Posterior vena cava (tissue), 2 donors: Measurements from ENCODE around the gene CDCA4. TPM values are rescaled to one million over a fixed set of nuclear protein-coding genes. Genes with fewer than 3 reads are reported as not detected.

Source experiments
- DNase-seq: peaks from one replicate; pipeline ENCODE4 v3.0.0-alpha.2; 2020; ENCODE audit warnings: low spot score
- intact Hi-C, 2 donors: fragments of 100-400 bp; cut with DNase I; formaldehyde crosslinking; loops; one replicate each; pipeline versions ENCODE4 v1.14.1 to v1.14.2; 2022 to 2023
- total RNA-seq, 2 donors: library from RNA; stranded (reverse); fragmentation: NEBNext Ultra II Directional; extraction: Animal tissue kit (Norgen Biotek cat#: 25700); gene quantifications; one replicate each; pipeline ENCODE4 v1.2.1, GENCODE V29; 2021
- donor health status: DM: yes; HTN: yes; CAD: no.
- donor health status: DM: yes; HTN: yes; CAD: no.

CDCA4 gene
- total RNA-seq, 2 donors from 2014 or later: 4.3 to 4.8 TPM

DNA sequence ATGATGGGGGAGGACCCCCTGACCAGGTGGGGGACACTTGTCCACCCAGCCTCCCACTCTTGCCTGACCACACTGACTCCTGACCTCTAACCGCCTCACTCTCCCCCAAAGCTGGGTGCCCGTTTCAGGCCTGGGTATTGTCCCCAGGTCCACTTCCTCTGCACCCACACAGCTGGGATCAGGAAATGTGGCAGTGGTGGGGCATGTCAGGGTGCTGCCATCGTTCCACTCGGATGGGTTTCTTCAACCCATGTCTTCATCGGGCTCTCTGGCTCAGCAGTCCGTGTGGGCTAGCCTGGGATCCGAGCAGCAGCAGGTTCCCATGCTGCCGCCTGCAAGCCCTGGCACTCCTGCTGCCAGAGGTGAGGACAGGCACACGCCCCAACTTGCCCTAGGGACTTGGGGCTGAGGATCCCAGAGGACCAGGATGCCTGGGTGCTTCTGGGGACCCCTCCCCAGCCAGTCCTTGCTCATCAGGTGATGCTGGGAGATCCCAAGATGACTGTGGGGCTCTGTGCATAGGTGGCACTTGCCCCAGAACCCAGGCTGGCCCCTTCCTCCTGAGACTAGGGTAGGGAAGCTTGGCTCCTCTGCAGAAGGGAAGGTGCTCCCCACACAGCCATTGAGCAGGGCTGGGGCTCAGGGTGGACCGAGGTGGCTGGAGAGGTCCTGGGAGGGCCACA lies 38.2 kb downstream of the CDCA4 start:
- DNase-seq: peak; percentile 69
- intact Hi-C loops: no loop called here

DNA sequence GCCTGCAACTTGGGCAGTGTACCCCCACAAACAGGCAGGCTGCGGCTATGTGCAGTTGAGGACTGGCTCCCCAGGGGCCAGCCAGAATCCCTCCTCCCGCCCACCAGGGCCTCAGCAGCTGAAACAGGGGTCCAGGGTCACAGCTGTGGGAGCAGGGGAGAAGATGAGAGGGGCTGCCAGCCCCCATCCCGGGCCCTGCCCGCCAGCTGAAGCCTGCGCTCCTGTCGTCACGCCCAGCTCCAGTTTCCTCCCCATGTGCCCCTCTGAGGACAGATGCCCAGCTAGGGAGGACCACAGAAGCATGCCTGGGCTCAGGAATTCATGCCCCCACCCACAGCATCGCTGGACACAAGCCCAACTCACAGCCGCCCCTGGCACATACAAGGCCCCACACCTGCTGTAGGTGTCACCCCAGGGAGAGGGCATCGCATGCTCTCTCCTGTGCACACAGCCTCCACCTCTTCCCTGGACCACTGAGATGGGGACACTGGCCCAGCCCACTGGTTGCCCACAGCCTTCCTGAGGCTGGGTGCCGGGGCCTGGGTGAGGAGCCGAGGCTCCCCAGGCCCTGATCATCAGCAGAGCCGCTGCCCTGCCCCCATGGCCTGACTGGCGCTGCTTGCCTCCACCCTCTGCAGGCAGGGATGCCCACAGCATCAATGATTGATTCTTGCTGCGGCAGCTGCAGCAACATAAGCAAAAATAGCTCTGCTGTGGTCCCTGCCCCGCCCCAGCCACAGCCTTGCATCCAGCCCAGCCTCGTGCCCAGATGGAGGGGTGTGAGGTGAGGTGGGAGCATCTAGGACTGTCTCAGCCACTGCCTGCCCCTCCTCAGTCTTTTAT lies 39.0 kb downstream of the CDCA4 start:
- DNase-seq: peak; percentile 66
- intact Hi-C loops: no loop called here

DNA sequence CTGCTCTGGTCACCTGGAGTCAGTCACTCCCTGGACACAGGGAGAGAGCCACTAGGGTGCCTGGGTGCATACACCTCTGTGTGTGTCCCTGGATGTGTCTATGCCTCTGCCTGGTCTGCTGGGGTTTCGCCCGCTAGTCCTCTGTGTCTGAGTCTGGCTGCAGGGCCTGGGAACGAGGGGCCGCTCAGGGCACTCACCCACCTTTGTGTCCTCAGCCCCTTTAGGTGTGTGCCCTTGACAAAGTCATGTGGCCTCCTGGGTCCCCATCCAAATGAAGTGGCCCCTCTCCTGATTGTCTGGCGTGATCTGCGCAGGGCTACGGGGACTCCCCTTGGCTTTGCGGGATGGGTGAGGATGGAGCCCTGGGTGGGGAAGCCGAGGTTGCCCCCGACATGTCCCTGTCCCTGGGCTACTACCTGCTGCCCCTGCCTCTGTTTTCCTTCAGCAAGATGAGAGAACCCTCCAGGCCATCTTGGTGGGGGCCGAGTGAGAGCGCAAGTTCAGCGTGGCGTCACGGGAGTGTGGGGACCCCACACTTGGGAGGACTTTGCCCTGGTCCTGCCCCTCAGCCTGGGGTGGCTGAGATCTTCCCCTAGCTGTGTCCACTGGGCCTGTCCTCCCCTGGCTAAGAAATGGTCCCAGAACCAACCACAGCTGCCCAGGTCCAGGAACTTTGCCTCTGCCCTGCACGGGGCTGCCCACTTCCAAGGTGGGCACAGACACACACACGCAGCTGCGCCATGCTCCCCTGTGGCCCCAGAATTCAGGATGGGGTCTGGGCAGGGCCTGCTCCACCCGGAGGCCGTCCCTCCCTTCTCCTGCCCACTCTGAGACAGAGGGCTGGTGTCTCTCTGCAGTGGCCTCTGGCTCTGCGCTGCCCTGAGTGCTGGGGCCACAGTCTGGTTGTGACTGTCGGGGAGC lies 40.0 kb downstream of the CDCA4 start:
- peak; percentile 75 for DNase-seq
- intact Hi-C loops: no loop called here

DNA sequence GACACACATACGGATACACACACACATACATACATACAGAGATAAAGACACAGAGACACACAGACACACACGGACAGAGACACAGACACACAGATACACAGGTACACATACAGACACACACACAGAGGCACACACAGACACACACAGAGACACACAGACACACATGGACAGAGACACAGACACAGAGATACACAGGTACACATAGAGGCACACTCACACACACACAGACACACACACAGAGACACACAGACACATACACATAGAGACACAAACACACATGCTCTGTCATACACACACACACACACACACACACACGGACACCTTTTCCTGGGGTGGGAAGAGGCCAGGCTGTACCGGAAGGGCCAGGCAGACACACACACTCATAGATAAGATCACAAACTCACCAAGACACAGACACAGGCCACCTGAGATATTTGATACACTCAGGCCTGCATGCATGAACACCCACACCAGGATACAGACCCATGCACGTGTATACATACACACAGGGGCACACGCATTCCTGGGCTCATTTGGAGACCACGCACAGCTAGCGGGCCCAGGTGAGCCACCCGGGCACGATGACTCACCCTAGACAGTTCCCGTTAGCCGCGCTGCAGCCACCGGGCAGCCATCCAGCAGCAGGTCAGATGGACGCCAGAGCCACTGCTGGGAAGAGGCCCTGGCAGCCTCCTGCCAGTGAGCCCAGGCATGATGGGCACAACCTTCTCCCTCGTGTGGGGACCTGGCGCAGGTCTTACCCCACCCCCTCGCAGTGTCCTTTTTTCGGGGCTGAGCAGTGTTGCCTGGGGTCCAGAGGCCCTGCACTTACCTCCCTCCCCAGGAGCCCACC lies 40.9 kb downstream of the CDCA4 start:
- peak; percentile 79 for DNase-seq
- intact Hi-C loops: loop anchor here in 1 of 2 donors (5.0 kb wide), 1 partner anchor 42 kb away; the partner anchor contains the start of gene CDCA4

DNA sequence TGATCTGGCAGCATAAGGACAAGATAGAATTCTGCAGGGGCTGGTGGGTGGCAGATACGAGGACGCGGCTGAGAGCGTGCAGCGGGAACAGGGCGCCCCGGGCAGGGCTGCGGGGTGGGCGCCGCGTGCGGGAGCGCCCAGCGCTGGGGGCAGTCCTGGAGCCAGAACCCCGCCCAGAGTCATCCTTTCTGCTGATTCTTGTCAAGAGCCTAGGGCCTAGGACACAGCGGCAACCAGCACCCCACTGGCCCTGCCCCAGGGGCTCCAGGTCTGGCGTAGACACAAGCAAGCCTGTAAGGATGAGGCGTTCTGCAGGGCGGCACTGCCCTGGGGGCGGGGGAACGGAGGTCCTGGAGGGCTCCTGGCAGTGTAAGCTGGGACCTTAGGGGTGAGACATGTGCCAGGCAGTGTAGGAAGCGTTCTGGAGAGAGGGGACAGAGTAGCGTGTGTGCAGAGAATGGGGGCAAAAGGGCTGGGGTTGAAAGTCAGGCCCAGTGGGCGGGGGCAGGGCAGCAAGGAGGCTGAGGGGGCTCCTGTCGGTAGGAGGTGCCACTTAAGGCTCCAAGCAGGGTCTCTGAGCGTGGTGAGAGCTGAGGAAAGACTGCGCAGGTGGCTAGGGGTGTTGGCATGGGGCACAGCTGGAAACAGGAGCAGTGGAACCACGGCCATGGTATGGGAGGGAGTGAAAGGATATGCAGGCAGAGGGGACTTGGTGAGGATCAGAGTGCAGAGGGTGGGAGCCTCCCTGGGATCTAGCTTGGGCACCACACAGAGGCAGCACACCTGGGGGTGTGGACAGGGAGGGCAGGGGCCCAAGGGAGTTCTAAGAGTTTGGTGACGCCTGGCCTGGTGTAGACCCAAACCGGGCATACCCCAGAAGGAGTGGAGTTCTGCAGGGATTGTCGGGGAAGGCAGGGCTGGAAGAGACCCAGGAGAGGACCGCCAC lies 41.9 kb downstream of the CDCA4 start:
- DNase-seq: peak; percentile 78
- intact Hi-C loops: loop anchor here in 1 of 2 donors (5.0 kb wide), 1 partner anchor 43 kb away; the partner anchor contains the start of gene CDCA4

DNA sequence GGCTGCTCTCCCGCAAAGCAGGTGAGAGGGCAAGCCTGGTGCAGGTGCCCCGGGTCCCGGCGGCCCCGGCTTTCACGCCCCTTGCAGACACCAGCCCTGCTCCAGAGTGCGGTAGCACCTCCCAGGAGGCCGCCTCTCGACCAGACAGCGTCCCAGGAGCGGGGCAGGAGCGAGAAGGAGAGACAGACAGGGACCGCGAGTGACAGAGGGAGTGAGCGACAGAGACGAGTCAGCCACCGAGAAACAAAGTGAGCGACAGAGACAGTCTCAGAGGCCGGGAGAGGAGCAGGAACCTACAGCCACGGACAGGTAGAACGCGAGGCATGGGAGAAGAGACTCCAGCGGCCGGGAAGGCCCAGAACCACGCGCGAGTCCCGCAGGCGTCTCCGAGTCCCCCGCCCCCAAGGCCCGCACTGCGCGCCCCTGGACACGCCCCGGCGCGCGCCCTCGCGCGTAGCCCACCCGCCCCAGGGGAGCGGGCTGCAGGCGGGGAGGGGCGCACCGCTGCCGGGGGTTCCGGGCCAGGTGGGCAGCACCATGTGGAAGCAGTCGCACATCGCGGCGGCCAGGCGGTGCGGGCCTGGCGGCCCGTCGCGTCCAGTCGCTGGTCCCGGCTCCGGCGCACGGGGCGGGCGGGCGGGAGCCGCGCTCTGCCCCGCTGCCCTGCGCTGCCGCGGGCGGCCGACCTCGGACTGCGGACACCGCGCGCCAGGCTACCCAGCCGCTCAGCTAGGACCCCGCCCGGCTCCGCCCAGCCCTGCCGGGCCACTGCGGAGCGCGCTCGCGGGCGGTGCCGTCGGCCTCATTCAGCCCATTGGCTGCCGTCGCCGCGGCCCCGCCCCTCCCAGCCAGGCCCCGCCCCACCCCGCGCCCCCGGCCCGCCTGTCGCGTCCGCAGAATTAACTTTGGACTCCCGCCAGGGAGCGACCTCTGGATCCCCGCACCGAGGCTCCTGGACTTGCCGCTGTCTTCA lies 42.9 kb downstream of the CDCA4 start, which contains the start of gene AHNAK2:
AHNAK2 (minus strand) TSS at position 694 of the 973 bp plus-strand sequence; CDS start at position 557, 137 bp downstream.
- peak; percentile 94 for DNase-seq
- intact Hi-C loops: loop anchor here (2.0 to 5.0 kb wide), 3 partner anchors 44 to 69 kb away; partner anchors contain the start of gene CDCA4 (in 1 of the 2)

DNA sequence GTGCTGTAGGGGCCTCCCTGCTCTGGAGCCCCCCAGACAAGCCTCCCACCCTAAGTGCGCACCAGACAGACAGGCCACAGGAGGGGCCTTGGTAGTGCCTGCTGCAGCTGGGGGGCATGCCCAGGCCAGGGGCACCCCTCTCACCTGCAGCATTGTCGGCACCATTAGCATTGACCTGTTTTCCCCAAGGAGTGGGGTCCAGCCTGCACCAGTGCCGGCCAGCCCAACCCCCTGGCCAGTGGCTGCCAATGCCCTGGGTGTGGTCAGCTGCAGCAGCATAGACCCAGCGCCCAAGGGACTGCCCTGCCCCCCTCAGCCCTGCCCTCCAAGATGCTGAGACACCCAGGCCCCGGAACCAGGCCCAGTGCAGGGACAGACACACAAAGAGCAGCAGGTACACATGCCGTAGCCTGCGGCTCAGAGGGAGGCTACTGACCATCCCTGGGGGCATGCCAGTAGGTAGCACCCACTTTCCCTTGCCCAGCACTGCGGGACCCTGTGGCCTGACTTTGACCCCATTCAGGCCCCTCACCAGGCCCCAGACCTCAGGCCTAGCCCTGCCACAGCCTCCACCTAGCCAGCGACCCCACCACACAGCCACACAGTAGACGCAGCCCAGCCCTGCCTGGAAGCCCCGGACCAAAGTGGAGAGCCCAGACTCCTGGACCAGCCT lies 43.7 kb downstream of the CDCA4 start:
- intact Hi-C loops: loop anchor here (2.0 to 5.0 kb wide), 3 partner anchors 45 to 70 kb away; partner anchors contain the start of gene CDCA4 (in 1 of the 2)
- peak; percentile 76 for DNase-seq

DNA sequence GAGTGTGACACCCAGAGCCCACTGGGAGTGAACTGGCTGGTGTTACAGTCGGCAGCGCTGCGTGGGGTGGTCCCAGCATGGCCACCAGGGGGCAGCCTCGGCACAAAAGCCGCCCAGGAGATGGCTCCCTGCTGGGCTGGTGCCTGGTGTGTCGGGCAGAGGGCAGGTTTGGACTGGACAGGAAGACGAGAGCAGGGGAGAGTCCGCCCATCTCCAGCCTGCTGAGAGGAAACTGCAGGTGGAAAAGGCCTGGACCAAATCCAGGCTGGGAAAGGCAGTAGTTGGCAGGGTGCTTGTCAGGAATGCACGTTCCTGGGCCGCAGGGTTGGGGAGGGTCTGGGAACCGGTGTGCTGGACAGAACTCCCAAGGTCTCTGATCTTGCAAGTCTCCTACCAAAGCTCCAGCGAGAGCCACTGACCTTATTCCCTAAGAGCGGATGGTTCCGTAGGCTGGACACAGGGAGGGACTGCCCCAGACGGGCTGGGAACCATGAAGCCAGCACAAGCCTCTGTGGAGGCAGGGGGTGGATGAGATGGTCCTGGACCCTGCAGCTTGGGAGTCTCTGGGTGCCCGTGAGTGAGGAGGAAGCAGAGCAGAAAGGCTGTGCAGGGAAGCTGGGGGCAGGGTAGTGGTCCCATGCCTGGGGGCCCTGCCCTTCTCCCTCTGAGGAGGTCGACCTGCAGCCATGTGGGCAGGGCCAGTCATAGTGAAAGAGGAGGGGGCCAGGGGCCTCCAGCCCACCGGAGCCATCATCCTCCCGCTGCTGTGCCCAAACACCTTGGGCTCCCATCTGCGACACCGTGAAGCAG lies 44.5 kb downstream of the CDCA4 start:
- DNase-seq: peak; percentile 96
- intact Hi-C loops: loop anchor here (2.0 to 5.0 kb wide), 3 partner anchors 46 to 70 kb away; partner anchors contain the start of gene CDCA4 (in 1 of the 2)

DNA sequence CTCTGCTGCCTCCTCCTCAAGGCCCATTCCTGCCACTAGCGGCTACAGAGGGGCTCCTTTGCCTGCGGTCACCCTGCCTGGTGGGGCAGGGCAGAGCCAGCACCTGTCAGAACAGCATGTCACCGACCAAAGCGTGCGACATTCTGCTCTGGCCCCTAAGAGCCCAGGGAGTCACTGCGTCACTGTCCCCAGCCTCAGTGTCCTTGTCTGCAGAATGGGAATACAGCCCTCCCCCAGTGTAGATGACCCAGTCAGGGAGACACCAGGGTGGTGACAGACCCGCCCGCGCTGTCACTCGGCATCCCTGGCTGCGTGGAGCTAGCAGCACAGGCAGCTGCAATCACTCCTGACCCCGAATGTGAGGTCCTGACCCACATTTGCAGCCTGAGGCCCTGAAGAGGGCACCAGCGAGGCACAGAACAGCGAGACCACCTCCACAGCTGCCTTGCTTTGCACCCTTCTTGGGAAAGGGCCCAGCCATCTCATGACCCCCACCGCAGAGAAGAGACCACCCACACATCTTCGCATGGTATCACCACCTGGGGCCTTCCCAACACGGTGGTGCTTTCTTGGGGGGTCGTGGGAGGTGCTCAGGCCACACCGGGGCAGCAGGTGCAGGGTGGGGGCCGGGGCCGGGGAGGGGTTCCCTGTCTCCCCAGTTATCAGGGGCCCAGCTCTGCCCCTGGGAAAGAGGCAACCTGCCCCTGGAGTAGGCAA lies 45.2 kb downstream of the CDCA4 start:
- intact Hi-C loops: loop anchor here (2.0 to 5.0 kb wide), 3 partner anchors 47 to 71 kb away; partner anchors contain the start of gene CDCA4 (in 1 of the 2)

DNA sequence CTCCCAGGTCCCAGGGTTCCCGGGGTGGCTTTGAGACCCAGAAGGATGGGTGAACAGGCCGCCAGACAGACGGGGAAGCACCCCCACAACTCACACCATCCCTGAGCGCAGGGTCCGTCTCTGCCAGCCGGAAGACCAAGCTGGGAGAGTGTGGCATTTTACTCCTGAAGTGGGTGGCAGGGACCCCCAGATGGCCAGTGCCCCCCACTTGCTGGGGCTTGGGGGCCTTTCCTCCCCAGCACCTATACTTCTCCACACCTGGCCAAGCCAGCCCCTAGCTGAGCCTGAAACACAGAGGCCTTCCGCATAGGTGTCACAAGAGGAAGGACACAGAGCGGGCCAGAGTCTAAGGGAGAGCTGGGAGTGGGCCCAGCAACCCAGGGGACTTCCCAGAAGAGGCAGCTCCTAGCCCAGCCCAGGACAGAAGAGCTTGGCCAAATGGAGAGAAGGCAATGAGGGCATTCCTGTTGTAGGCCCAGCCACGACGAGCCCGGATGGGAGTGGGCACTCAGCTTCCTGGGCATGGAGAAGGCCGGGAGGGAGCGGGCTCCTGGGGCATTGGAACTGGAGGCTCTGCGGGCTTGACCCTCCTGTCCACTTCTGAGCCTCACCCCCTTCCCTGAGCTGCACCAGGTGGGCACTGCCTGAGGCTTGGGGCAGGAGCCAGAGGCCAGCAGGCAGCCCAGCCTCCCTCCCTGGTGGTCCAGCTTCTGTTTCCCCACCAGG lies 46.1 kb downstream of the CDCA4 start:
- peak; percentile 78 for DNase-seq
- intact Hi-C loops: loop anchor here in 1 of 2 donors (5.0 kb wide), 1 partner anchor 47 kb away; the partner anchor contains the start of gene CDCA4

More for the DNA sequence above, 45.2 kb downstream of the CDCA4 start:
- peak; percentile 71 for DNase-seq

DNA sequence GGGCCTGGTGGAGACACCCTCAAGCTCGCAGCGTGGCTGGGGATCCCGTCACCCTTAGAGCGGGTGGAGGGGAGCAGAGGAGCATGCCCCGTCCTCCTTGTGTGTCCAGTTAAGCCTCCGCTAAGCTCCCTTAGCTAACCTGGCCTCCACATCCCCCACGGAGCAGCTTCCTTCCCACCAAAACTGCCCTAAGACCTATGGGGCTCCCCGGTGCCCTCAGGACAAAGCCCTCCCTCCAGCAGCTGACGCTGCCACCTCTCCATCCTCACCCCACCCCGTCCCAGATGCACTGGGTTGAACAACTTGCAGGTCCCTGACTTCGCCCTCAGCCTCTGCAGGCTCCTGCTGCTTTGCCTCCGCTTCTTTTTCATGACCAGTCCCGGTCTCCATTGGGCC lies 46.7 kb downstream of the CDCA4 start:
- intact Hi-C loops: no loop called here
- peak; percentile 81 for DNase-seq

DNA sequence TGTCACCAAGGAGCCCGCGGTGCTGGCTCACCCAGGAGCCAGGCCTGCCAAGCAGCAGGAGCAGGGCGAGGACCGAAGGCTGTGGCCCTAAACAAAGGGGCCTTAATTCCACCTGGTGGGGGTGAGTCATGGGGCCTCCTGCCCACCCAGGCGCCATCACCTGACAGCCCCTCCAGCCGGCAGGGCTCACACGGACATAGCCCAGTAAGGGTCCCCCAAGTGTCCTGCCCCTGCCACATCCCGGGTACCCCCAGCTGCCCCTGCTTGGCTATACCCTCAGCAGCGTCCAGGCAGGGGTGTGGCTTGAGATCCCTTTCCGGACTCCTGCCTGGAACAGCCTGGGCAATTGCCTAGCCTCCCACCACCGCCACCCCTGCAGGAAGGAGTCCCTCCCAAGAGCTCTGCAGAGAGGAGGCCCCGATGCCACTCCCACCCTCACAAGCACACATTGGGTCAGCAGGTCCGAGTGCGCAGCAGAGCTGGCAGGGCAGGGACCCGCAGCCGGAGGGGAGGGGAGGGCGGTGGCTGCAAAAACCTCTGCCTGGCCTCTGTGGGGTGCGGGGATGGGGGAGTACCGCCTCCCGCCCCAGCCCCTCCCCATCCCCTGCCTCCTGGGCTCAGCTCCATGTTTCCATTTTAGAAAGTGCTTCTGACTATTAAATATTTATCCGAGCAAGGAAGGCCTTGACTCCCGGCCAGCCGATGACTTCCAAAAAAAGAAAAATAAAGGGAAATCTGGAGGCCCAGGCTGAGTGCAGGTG lies 47.3 kb downstream of the CDCA4 start:
- intact Hi-C loops: no loop called here
- peak; percentile 93 for DNase-seq

DNA sequence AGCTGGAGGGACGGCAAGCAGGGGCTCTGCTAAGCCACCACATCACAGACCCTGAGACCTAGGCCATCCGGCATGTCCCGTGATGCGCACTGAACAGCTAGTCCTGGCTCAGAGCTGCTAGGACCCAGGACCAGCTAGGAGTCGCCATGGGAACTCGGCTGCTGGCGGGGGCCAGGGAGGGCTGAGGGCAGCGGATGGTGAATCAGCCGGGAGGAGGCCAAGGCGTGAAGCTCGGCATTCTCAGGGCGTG lies 47.8 kb downstream of the CDCA4 start:
- intact Hi-C loops: no loop called here

More for the DNA sequence above, 47.8 kb downstream of the CDCA4 start:
- DNase-seq: peak; percentile 97
